Gastrocnemius medialis (tissue), 4 donors: Measurements from ENCODE around the gene BRINP1. TPM values are rescaled to one million over a fixed set of nuclear protein-coding genes. Genes with fewer than 3 reads are reported as not detected.

ENCODE experiments used
- ATAC-seq, 2 donors: fragments of 150-250 bp; one replicate each; pipeline ENCODE4 v1.9.1; 2016
- DNase-seq, 2 donors: peaks; one replicate each; pipeline ENCODE4 v3.0.0-alpha.2; 2019
- H3K27ac ChIP-seq, 4 donors: fragments of 200-600 bp; sonication (generic); 1 replicate in 1 of 4; 2 replicates in 3 of 4; pipeline ENCODE4 v1.5.1; 2016 to 2018; ENCODE audit warnings: mild to moderate bottlenecking in 2 of 4, moderate library complexity in 1 of 4
- H3K27me3 ChIP-seq, 3 donors: fragments of 200-600 bp; sonication (generic) in 2 of 3; 1 replicate in 1 of 3; 2 replicates in 2 of 3; pipeline versions ENCODE4 v1.5.1 to v1.6.0; 2016 to 2019; ENCODE audit warnings: mild to moderate bottlenecking in 1 of 3, moderate library complexity in 1 of 3
- H3K36me3 ChIP-seq, 2 donors: fragments of 200-600 bp; sonication (generic) in 1 of 2; one replicate each; pipeline ENCODE4 v1.5.1; 2017 to 2018
- H3K4me1 ChIP-seq, 2 donors: fragments of 200-600 bp; sonication (generic) in 1 of 2; one replicate each; pipeline ENCODE4 v1.5.1; 2016 to 2017; ENCODE audit warnings: mild to moderate bottlenecking in 2 of 2
- H3K4me3 ChIP-seq, 4 donors: fragments of 200-600 bp; sonication (generic) in 3 of 4; 1 replicate in 1 of 4; 2 replicates in 3 of 4; pipeline ENCODE4 v1.5.1; 2016 to 2019; ENCODE audit warnings: mild to moderate bottlenecking in 2 of 4
- H3K9me3 ChIP-seq, 3 donors: fragments of 200-600 bp; sonication (generic) in 2 of 3; 1 replicate in 1 of 3; 2 replicates in 2 of 3; pipeline ENCODE4 v1.5.1; 2016 to 2019
- CTCF ChIP-seq, 5 experiments: fragments of 450-650 bp in 3 of 5; fragments of 200-600 bp in 2 of 5; sonication (generic) in 2 of 5; IDR thresholded peaks in 4 of 5; conservative IDR thresholded peaks in 1 of 5; 1 replicate in 4 of 5; 2 replicates in 1 of 5; pipeline ENCODE4 v1.5.1; 2016 to 2019; ENCODE audit warnings: antibody characterized with exemption in 5 of 5, mild to moderate bottlenecking in 3 of 5, moderate library complexity in 3 of 5
- POLR2A ChIP-seq, 2 donors: fragments of 450-650 bp; IDR thresholded peaks; one replicate each; pipeline ENCODE4 v1.6.1; 2017; ENCODE audit warnings: antibody characterized with exemption in 2 of 2, mild to moderate bottlenecking in 2 of 2, moderate library complexity in 2 of 2
- in situ Hi-C, 4 donors: fragments of 200-750 bp; cut with MboI; loops; one replicate each; pipeline versions ENCODE4 v1.15.0 to v1.8.0; 2017; ENCODE audit warnings: low sequenced_read_pairs in 4 of 4
- intact Hi-C: fragments of 100-400 bp; cut with DNase I; formaldehyde crosslinking; loops from one replicate; pipeline ENCODE4 v1.15.1; 2023; ENCODE audit warnings: low total_unique reads
- total RNA-seq, 4 donors: library from RNA; depleted of rRNA; stranded (reverse); fragments of >200 nt; gene quantifications; one replicate each; pipeline versions ENCODE4 v1.1.0 to v1.2.3, GENCODE V29; 2016

Gene BRINP1
- total RNA-seq, 4 donors from 2014 or later, result 0.07 TPM; not detected in 3

GRCh38 chr9:119234636-119235035, 134.6 kb downstream of the BRINP1 start:
- in situ Hi-C loops (no loop called here), intact Hi-C loops (no loop called here)
- no peak for ATAC-seq
- no peaks in the 10 kb centered on the region for H3K9me3 ChIP-seq
- no peak for TF ChIP-seq CTCF (IDR thresholded peaks at IDR 0.05 in 4 of 5, conservative IDR thresholded peaks at IDR 0.05 in 1 of 5)
- H3K27me3 ChIP-seq, result no peaks in the 10 kb centered on the region
- no peak for DNase-seq
- no peak overlapping the region for H3K27ac ChIP-seq
- no peaks in the 10 kb centered on the region for H3K4me1 ChIP-seq
- no peak overlapping the region for H3K4me3 ChIP-seq
- H3K36me3 ChIP-seq, result no peaks in the 10 kb centered on the region

- Histone ChIP-seq H3K36me3 (no peaks in the 10 kb centered on the region), H3K4me1 (no peaks in the 10 kb centered on the region), H3K27me3 (no peaks in the 10 kb centered on the region), H3K4me3 (no peak overlapping the region), H3K27ac (no peak overlapping the region), H3K9me3 (no peaks in the 10 kb centered on the region)
- intact Hi-C loops, result no loop called here
- ATAC-seq (no peak), DNase-seq (no peak)
- in situ Hi-C loops, result no loop called here
- TF ChIP-seq POLR2A (IDR thresholded peaks at IDR 0.05), result no peak
- TF ChIP-seq CTCF (IDR thresholded peaks at IDR 0.05 in 4 of 5, conservative IDR thresholded peaks at IDR 0.05 in 1 of 5), result no peak
Observed at GRCh38 chr9:119227422-119227821, 141.8 kb downstream of the BRINP1 start.

- Histone ChIP-seq H3K27ac (no peak overlapping the region), H3K9me3 (no peaks in the 10 kb centered on the region), H3K27me3 (no peaks in the 10 kb centered on the region), H3K4me1 (no peaks in the 10 kb centered on the region), H3K36me3 (no peaks in the 10 kb centered on the region), H3K4me3 (no peak overlapping the region)
- intact Hi-C loops, result no loop called here
- in situ Hi-C loops, result no loop called here
- DNase-seq (no peak), ATAC-seq (no peak)
- no peak for TF ChIP-seq POLR2A (IDR thresholded peaks at IDR 0.05)
- no peak for TF ChIP-seq CTCF (IDR thresholded peaks at IDR 0.05 in 4 of 5, conservative IDR thresholded peaks at IDR 0.05 in 1 of 5)
Observed at GRCh38 chr9:119224431-119224830, 144.8 kb downstream of the BRINP1 start.

GRCh38 chr9:119221276-119221675, 148.0 kb downstream of the BRINP1 start:
- no peak overlapping the region for H3K4me3 ChIP-seq
- intact Hi-C loops, result no loop called here
- H3K27ac ChIP-seq, result no peak overlapping the region
- ATAC-seq (no peak), DNase-seq (no peak)
- no peaks in the 10 kb centered on the region for H3K36me3 ChIP-seq
- in situ Hi-C loops, result no loop called here
- H3K4me1 ChIP-seq, result peaks cover 0 to 5% of the 10 kb centered on the region in 2 donors
- no peaks in the 10 kb centered on the region for H3K9me3 ChIP-seq
- TF ChIP-seq POLR2A (IDR thresholded peaks at IDR 0.05), result no peak
- H3K27me3 ChIP-seq, result no peaks in the 10 kb centered on the region

- DNase-seq, result no peak
- Histone ChIP-seq H3K4me1 (peaks cover 0 to 5% of the 10 kb centered on the region in 2 donors), H3K27ac (no peak overlapping the region), H3K9me3 (no peaks in the 10 kb centered on the region), H3K27me3 (no peaks in the 10 kb centered on the region), H3K36me3 (no peaks in the 10 kb centered on the region), H3K4me3 (no peak overlapping the region)
- TF ChIP-seq CTCF (IDR thresholded peaks at IDR 0.05 in 4 of 5, conservative IDR thresholded peaks at IDR 0.05 in 1 of 5) (no peak), POLR2A (IDR thresholded peaks at IDR 0.05) (no peak)
- intact Hi-C loops (no loop called here), in situ Hi-C loops (no loop called here)
- ATAC-seq, result no peak
Observed at GRCh38 chr9:119218293-119218692, 150.9 kb downstream of the BRINP1 start.
